8988T (cell line): ENCODE measurements around the gene GFPT1.

Experiments used
- DNase-seq: peaks from one replicate; pipeline ENCODE4 v3.0.0; 2011

Gene GFPT1

DNA sequence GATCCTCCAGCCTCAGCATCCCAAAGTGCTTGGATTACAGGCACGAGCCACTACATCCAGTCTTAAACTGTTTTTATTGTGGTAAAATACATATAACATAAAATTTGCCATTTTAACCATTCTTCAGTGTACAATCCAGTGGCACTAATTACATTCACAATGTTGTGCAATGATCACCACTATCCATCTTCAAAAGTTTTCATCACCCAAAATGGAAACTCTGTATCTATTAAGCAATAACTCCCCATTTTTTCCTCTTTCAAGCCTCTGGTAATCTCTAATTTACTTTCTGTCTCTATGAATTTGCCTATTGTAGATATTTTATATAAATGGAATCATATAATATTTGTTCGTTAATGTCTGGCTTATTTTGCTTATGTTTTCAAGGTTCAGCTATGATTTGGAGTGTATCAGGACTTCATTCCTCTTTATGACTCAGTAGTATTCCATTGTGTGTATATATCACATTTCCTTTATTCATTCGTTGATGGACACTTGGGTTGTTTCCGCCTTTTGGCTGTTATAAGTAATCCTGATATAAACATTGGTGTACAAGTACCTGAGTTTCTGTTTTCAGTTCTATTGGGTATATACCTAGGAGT is 71.8 kb downstream of the GFPT1 start:
- no peak for DNase-seq

DNA sequence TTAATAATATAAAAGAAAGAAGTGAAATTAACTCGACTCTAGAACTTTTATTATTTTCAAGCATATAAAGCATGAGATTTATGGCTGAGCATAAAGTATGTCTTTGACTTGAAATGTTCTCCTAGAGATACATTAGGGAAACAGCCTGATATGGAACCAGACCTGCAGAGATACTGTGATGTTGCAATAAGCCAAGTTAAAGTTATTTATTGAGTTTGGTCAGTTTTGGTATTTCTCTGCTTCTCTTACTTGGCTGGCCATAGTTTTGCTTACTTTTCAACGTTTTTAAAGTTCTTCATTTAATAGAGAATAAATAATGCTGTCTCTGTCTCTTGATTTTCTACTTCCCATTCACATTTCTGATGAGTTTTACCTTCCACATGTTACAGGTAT is 76.0 kb downstream of the GFPT1 start:
- no peak for DNase-seq

- no peak for DNase-seq
These were observed 76.7 kb downstream of the GFPT1 start for GRCh38 chr2:69310111-69311023.

DNA sequence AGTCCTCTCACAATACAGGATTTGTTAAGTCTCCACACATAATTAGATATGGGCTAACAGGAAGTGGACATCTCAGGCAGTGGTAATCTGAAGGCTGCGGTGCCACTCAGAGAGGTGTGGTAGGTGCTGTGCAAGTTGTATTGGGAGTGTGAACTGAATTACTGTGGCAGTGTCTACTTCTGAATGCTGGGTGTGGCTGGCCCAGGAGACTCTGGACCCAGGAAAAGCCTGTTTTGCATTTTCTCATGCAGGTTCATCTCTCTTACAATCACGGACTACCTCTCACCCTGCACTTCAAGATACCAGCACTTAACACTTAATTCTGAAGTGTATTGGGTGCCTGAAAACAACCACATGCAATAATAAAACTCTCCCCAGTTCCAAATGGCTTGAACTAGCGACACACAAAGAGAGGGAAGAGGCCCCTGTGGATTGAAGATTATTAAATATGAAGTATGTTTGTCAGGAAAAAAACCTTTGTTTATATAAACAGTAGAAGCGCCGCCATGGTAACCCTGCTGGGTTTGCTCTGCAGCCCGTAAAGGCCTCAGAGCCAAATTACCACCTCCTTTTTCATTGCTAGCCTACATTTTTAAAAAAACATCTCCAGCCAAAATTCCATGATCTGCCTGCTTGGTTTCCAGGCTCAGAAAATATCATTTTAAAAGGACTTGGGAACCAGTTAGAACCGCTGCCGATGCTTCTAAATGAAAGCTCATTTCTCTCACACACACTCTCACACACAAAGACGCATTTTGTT is 77.5 kb downstream of the GFPT1 start:
- no peak for DNase-seq

DNA sequence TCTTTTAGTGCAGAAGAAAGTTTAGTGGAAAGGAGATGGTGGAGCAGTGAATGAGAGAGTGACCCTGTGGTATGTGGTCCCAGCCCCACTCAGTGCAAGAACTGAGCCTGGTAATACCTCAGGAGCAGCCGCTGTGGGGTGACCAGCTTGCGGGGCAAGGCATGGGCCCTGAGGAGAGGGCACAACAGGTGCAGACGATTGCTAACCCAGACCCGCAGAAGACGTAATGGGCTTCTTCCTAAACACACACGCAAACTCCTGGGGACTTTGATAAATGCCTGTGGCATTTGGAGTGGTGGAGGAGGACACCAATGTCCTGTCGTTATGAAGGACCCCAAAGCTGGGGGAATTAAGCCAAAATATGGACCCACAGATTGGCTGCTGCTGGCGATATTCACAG is 78.7 kb downstream of the GFPT1 start:
- DNase-seq, result no peak

- no peak for DNase-seq
These were observed 79.4 kb downstream of the GFPT1 start for GRCh38 chr2:69307579-69308064.

DNA sequence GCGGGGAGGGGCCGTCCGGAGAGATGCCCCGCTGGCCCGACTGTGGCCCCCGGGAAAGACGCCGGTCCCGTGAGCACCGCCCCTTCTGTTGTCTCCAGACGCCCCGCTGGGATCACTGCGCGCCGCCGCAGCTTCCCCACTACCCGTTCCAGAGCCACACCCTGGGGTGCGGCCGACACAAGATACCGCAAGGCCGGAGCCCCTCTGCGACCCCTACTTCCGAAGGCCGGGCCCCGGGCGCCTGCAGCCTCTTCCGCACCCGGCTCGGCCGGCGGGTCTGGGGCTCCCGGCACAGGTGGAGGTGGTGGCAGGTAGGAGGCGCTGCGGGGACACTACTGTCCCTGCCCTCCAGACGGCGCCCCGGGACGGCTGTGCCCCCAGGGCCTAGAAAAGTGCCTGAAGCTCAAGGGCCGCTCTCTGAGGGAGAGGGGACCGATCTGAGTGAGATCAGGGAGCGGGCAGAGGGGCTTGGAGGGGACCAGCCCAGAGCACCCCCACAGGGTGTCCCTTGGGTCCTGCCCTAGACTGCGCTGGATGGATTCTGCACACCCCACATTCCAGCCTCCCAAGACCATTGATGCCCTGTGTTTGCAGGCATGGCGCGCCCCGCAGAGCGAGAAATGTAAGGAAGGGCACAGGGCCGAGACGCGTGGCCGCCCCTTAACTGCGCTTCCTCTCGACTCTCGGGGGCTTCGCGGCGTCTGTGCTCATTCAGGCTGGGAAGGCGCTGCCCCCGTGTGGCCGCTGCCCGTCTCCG is 80.0 kb downstream of the GFPT1 start:
- DNase-seq, result peak; percentile 87

GRCh38 chr2:69306393-69306821 is 80.6 kb downstream of the GFPT1 start:
- DNase-seq, result no peak

GRCh38 chr2:69305712-69306392 is 81.2 kb downstream of the GFPT1 start:
- DNase-seq, result no peak

DNA sequence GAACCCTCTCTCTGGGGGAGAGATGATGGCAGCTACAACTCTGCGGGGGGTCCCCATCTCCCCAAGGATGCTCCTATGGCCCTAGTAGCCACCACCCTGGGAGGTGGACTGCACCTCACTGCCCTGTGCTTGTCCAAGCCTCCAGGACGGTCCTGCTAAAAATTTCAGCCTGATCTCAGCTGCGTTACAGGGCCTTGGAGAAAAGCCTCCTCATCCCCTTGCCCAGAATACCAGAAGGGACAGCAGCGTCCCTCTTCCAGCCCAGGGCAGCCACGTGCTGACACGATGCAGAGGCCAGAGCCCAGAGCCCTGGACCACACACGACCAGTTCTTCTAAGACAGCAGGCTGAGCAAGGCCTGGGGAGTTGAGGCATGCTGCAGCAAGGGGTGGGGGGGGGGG is 81.9 kb downstream of the GFPT1 start:
- DNase-seq, result no peak

DNA sequence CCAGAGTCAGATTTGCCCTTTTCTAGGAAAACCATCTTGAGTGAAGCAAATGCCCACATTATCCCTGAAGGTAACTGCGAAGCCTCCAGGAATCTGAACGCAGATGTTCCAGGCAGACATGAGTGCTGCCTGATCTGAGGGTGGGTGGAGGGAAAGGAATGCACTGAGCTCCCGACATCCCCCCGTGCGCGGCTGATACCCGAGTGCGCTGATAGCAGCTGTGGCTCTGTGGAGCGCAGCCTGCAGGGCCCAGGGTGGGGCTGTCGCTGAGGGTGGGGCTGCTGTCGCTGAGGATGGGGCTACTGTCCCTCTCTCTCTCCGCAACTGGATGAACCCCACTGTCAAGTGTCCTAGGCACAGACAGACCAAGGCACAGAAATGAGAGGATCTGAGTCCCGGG is 82.4 kb downstream of the GFPT1 start:
- DNase-seq, result no peak

- DNase-seq, result no peak
These were observed 86.4 kb downstream of the GFPT1 start for GRCh38 chr2:69300650-69301049.

GRCh38 chr2:69299772-69300516 is 87.1 kb downstream of the GFPT1 start:
- DNase-seq, result no peak

DNA sequence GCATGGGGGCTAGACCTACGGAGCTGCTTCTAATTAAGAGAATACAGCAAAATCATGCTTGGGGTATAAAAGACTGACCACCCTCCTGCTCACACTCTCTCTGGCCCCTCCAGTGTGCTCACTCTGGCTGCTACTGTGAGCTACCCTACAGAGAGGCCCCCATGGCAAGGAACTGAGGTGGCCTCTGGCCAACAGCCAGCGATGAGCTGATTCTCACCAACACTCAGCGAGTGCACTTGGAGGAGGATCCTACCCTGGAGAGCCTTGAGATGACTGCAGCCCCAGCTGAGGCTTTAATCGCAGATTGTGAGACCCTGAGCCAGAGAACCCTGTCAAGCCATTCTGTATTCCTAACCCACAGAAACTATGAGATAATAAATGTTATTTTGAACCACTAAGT is 88.2 kb downstream of the GFPT1 start:
- no peak for DNase-seq

GRCh38 chr2:69298261-69298660 is 88.8 kb downstream of the GFPT1 start:
- no peak for DNase-seq

- DNase-seq, result no peak
These were observed 89.8 kb downstream of the GFPT1 start for GRCh38 chr2:69297216-69297615.

- DNase-seq, result no peak
These were observed 90.6 kb downstream of the GFPT1 start for GRCh38 chr2:69296421-69296820.

DNA sequence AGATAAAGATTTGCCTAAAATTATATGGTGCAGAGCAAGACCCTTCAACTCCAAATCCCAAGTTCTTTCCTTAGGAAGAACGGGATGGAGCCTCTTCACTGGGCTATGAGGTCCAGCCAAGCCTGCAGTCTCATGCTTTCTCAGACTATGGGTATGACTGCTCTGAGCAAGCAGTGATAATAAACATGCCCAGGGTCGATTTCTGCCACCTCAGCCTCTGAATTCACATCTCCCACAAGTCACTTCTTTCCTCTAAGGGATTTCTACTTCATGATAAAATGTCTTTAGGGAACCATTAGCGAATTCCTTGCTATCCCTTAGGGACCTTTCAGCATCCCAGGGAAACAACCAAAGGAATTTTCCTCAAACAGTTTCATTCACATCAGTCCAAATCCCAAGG is 94.8 kb downstream of the GFPT1 start:
- DNase-seq, result no peak

GRCh38 chr2:69291721-69292120 is 95.3 kb downstream of the GFPT1 start:
- no peak for DNase-seq

GRCh38 chr2:69291004-69291650 is 95.9 kb downstream of the GFPT1 start:
- no peak for DNase-seq

DNA sequence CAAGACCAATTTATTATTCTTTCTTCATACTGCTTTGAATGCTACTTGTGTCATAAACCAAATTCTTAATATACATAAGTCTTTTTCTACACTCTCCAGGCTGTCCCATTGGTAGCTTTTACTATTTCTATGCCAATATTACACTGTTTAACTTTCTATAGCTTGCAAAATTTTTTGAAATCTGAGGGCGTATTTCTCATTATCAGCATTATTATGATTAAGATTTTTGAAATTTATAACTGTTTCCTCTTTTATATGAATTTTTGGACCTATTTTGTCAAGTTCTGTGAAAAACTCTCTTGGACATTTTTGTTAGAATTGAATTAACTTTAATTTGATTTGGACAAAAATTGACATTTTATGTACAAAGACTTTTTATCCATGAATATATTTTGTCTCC is 98.6 kb downstream of the GFPT1 start:
- DNase-seq, result no peak
